Astrocyte of the hippocampus (primary cell): Measurements from ENCODE around the gene RPL9.
"Not testable (repeated sequence)": the region's sequence is repeated elsewhere in the genome, so short reads cannot be mapped to it uniquely, and the experiment has no call there.

Experiments
- DNase-seq: peaks from one replicate; pipeline ENCODE4 v3.0.0; 2011; ENCODE audit warnings: low read depth, low spot score

The RPL9 gene

DNA sequence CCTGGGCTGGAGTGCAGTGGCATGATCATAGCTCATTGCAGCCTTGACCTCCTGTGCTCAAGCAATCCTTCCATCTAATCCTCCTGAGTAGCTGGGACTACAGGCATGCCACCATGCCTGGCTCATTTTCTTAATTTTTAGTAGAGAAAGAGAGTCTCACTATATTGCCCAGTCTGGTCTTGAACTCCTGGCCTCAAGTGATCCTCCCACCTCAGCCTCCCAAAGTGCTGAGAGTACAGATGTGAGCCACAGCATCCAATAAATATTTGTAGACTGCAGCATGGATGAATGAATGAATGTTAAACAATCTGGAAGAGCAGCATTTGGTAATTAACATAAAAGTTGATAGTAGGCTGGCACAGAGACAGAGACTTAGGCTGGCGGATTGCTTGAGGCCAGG, 32.0 kb downstream of the RPL9 start:
- DNase-seq, result no peak

DNA sequence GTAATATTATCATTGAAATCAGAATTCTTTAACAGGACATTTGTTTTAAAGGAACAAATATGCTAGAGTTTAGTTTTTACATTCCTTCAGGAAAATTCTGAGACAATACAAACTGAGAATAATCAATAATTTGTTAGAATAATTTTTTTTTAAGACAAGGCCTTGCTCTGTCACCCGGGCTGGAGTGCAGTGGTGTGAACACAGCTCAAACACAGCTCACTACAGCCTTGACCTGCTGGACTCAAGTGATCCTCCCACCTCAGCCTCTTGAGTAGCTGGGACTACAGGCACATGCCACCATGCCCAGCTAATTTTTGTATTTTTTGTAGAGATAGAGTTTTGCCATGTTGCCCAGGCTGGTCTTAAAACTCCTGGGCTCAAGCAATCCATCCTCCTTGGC, 33.4 kb downstream of the RPL9 start:
- DNase-seq, result not testable (repeated sequence)

DNA sequence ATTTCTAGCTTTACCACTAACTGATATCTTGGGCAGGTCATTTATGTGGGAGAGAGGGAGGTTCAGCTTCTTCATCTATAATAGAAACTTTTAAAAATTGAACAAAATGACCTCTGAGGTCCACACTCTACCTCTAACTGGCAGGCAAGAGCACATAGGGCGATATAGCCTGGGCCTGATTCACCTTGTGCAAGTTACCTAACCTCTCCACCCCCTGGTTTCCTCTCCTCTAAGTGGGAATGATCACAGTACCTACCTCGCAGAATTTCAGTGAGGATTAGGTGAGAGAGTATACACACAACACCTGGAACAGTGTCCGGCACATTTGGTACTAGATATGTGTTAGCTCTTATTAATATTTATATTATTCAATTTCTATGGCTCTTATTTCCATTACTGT, 36.5 kb downstream of the RPL9 start:
- DNase-seq, result no peak

- DNase-seq, result no peak
Observed at GRCh38 chr4:39415678-39416283, 42.9 kb downstream of the RPL9 start.

- not testable (repeated sequence) for DNase-seq
Observed at GRCh38 chr4:39411561-39411960, 47.2 kb downstream of the RPL9 start.

DNA sequence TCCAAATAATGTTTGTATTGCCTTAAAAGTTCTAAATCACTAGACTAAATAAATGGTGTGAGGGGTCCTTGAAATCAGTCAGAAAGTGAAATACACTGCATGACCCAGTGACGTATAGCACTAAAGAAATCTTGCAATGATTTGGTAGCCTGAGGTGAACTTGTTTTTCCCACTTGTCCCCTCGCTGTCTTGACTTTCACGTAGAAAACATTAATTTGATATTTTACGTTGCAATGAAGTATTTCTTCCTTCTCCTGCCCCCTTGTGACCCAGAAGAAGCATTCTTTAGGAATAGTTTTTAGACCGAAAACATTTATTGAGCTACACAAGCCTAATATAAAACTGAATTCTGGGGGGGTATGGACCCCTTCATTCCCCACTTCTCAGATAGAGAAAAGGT, 48.3 kb downstream of the RPL9 start:
- DNase-seq, result no peak

- no peak for DNase-seq
Observed at GRCh38 chr4:39407584-39407885, 51.2 kb downstream of the RPL9 start.

DNA sequence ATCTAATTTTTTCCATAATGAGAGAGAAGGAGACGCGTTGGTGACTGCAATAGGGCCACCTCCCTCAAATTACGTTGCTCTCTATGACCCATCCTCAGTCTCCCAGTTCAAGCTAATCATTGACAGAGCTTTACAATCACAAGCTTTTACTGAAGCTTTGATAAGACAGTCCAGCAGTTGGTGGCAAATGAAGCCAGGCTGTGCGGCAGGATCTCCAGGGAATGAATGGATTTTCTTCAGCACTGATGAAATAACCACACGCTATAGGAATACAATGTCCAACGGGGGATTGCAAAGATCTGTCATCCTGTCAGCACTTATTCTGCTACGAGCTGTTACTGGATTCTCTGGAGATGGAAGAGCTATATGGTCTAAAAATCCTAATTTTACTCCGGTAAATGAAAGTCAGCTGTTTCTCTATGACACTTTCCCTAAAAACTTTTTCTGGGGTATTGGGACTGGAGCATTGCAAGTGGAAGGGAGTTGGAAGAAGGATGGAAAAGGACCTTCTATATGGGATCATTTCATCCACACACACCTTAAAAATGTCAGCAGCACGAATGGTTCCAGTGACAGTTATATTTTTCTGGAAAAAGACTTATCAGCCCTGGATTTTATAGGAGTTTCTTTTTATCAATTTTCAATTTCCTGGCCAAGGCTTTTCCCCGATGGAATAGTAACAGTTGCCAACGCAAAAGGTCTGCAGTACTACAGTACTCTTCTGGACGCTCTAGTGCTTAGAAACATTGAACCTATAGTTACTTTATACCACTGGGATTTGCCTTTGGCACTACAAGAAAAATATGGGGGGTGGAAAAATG, 51.7 kb downstream of the RPL9 start, which contains the start of gene KLB:
KLB (plus strand) TSS at position 168 of the 821 bp plus-strand sequence; CDS start at position 188, 20 bp downstream.
- DNase-seq, result no peak
